Stomach smooth muscle (tissue), 2 donors: ENCODE data around the gene MCOLN3.
"Not testable (repeated sequence)": the region's sequence is repeated elsewhere in the genome, so short reads cannot be mapped to it uniquely, and the experiment has no call there.

Experiments
- H3K27ac ChIP-seq: one replicate; pipeline ENCODE4 v1.7.0; 2013; ENCODE audit warnings: mild to moderate bottlenecking, low read length, inconsistent platforms
- H3K27me3 ChIP-seq, 2 donors: one replicate each; pipeline ENCODE4 v1.7.0; 2013; ENCODE audit warnings: low read length in 2 of 2; ENCODE audit not compliant: insufficient read depth in 2 of 2, control insufficient read depth in 1 of 2
- H3K36me3 ChIP-seq, 2 donors: one replicate each; pipeline ENCODE4 v1.7.0; 2013; ENCODE audit warnings: low read length in 2 of 2; ENCODE audit not compliant: control insufficient read depth in 2 of 2, insufficient read depth in 2 of 2
- H3K4me1 ChIP-seq: one replicate; pipeline ENCODE4 v1.7.0; 2013; ENCODE audit warnings: low read length; ENCODE audit not compliant: control insufficient read depth, insufficient read depth
- H3K4me3 ChIP-seq, 2 donors: one replicate each; pipeline ENCODE4 v1.7.0; 2013; ENCODE audit warnings: low read length in 2 of 2
- H3K9ac ChIP-seq, 2 donors: one replicate each; pipeline ENCODE4 v1.7.0; 2013; ENCODE audit warnings: low read length in 2 of 2, mild to moderate bottlenecking in 1 of 2
- H3K9me3 ChIP-seq, 2 donors: one replicate each; pipeline ENCODE4 v1.7.0; 2013; ENCODE audit warnings: low read length in 2 of 2; ENCODE audit not compliant: control insufficient read depth in 2 of 2
- donor health status: healthy.
- donor health status: Pancreatic carcinoma.

The MCOLN3 gene

GRCh38 chr1:84988588-84988987 lies 59.7 kb downstream of the MCOLN3 start:
- H3K4me3 ChIP-seq: no peak overlapping the region
- H3K9me3 ChIP-seq: no peaks in the 10 kb centered on the region
- H3K4me1 ChIP-seq: no peaks in the 10 kb centered on the region
- H3K9ac ChIP-seq: no peak overlapping the region
- no peaks in the 10 kb centered on the region for H3K36me3 ChIP-seq
- H3K27ac ChIP-seq: no peak overlapping the region
- H3K27me3 ChIP-seq: no peaks in the 10 kb centered on the region

DNA sequence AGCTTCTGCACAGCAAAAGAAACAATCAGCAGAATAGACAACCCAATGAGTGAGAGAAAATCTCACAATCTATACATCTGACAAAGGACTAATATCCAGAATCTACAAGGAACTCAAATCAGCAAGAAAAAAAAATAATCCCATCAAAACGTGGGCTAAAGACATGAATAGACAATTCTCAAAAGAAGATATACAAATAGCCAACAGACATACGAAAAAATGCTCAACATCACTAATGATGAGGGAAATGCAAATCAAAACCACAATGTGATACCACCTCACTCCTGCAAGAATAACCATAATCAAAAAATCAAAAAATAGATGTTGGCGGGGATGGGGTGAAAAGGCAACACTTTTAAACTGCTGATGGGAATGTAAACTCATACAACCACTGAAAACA lies 61.7 kb downstream of the MCOLN3 start:
- not testable (repeated sequence) for H3K36me3 ChIP-seq, H3K4me1 ChIP-seq, H3K27me3 ChIP-seq, H3K9me3 ChIP-seq, H3K4me3 ChIP-seq, H3K27ac ChIP-seq, H3K9ac ChIP-seq

GRCh38 chr1:84985365-84985764 lies 62.9 kb downstream of the MCOLN3 start:
- no peak overlapping the region for H3K9ac ChIP-seq
- H3K4me3 ChIP-seq: no peak overlapping the region
- no peaks in the 10 kb centered on the region for H3K27me3 ChIP-seq
- no peaks in the 10 kb centered on the region for H3K36me3 ChIP-seq
- no peaks in the 10 kb centered on the region for H3K9me3 ChIP-seq
- H3K27ac ChIP-seq: no peak overlapping the region
- H3K4me1 ChIP-seq: no peaks in the 10 kb centered on the region

GRCh38 chr1:84982395-84982794 lies 65.9 kb downstream of the MCOLN3 start:
- Histone ChIP-seq H3K9me3 (no peaks in the 10 kb centered on the region), H3K27me3 (no peaks in the 10 kb centered on the region), H3K27ac (no peak overlapping the region), H3K4me1 (no peaks in the 10 kb centered on the region), H3K4me3 (no peak overlapping the region), H3K9ac (no peak overlapping the region), H3K36me3 (no peaks in the 10 kb centered on the region)

- Histone ChIP-seq H3K36me3 (no peaks in the 10 kb centered on the region), H3K27me3 (peaks cover 0 to 2% of the 10 kb centered on the region in 2 donors), H3K27ac (no peak overlapping the region), H3K9ac (no peak overlapping the region), H3K9me3 (no peaks in the 10 kb centered on the region), H3K4me3 (no peak overlapping the region), H3K4me1 (no peaks in the 10 kb centered on the region)
These were observed 73.3 kb downstream of the MCOLN3 start for GRCh38 chr1:84975035-84975434.

DNA sequence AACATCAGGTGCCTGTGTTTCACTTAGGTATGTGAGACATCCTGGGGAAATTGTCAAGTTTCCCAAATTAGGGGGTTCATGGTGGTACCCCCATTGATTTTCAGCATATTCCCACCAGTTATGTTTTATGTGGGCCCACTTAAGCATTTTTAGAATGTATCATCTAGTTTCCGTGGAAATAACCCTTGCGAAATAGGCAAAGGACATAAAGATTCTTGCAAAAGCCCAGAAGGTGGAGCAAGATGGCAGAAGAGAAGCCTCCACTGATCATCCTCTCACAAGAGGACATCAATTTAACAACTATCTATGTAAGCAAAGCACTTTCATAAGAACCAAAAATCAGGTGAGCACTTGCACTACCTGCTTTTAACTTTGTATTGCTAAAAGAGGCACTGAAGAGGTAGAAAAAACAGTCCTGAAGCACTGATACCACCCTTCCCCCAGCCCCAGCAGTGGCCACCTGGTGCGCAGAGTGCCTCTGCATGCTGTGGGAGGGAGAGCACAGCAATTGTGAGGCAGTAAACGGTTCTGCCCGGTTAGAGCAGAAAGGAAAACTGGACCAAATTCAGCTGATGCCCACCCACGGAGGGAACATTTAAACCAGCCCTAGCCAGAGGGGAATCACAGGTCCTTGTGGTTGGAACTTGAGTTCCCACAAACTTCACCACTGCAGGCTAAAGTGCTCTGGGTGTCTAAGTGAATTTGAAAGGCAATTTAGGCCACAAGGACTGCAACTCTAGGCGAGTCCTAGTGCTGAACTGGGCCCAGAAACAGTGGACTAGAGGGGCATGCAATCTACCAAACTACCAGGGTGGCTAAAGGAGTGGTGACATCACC lies 74.6 kb downstream of the MCOLN3 start:
- H3K4me3 ChIP-seq: no peak overlapping the region
- H3K4me1 ChIP-seq: no peaks in the 10 kb centered on the region
- peaks cover 0 to 2% of the 10 kb centered on the region in 2 donors for H3K27me3 ChIP-seq
- H3K9ac ChIP-seq: no peak overlapping the region
- H3K9me3 ChIP-seq: no peaks in the 10 kb centered on the region
- H3K27ac ChIP-seq: no peak overlapping the region
- no peaks in the 10 kb centered on the region for H3K36me3 ChIP-seq

DNA sequence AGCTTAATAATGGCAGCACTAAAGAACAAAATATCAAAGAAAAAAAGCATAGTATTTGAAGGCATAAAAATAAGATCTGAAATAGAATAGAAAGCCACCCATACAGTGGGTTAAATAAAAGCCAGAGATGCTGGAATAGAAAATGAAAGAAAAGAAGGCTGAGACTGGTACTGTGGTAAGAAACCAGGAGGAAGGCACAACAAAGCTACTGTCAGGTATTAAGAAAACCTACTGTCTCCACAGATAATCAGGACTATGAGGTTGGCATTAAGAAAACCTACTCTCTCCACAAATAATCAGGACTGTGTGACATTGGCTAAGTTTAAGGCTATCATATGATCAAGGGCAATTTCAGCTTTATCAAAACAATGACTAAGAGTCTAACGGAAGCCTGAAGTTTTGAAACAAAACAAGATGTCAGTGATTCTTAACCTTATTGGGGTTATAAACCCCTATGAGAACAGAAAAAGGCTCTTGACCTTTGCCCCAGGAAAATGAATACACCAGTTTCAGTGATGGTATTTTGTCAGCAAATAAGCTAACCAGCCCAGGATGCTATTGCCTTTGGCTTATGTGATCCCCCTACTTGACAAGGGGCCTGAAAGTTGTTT lies 75.8 kb downstream of the MCOLN3 start:
- Histone ChIP-seq H3K27ac (no peak overlapping the region), H3K4me1 (no peaks in the 10 kb centered on the region), H3K36me3 (no peaks in the 10 kb centered on the region), H3K4me3 (no peak overlapping the region), H3K27me3 (peaks cover 0 to 2% of the 10 kb centered on the region in 2 donors), H3K9ac (no peak overlapping the region), H3K9me3 (no peaks in the 10 kb centered on the region)

- H3K27ac ChIP-seq: no peak overlapping the region
- no peaks in the 10 kb centered on the region for H3K36me3 ChIP-seq
- H3K4me3 ChIP-seq: no peak overlapping the region
- peaks cover 0 to 2% of the 10 kb centered on the region in 2 donors for H3K27me3 ChIP-seq
- no peak overlapping the region for H3K9ac ChIP-seq
- no peaks in the 10 kb centered on the region for H3K9me3 ChIP-seq
- no peaks in the 10 kb centered on the region for H3K4me1 ChIP-seq
These were observed 76.3 kb downstream of the MCOLN3 start for GRCh38 chr1:84971957-84972356.

- no peak overlapping the region for H3K4me3 ChIP-seq
- no peaks in the 10 kb centered on the region for H3K36me3 ChIP-seq
- no peak overlapping the region for H3K9ac ChIP-seq
- H3K9me3 ChIP-seq: no peaks in the 10 kb centered on the region
- no peaks in the 10 kb centered on the region for H3K4me1 ChIP-seq
- peaks cover 0 to 2% of the 10 kb centered on the region in 2 donors for H3K27me3 ChIP-seq
- no peak overlapping the region for H3K27ac ChIP-seq
These were observed 78.6 kb downstream of the MCOLN3 start for GRCh38 chr1:84969489-84970250.

DNA sequence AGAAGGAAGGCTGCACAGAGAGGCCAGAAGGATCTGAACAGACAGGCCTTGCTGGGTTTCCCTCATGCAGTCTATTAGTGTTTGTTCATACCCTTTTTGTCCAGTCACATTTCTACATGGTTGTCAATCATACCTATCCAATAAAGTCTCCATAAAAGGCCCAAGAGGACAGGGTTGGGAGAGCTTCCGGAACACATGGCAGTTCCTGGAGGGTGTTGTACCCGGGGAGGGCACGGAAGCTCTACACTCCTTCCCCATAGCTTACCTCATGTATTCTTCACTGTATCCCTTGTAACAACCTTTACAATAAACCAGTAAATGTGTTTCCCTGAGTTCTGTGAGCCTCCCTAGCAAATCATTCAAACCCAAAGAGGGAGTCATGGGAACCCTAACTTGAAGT lies 79.4 kb downstream of the MCOLN3 start:
- Histone ChIP-seq H3K4me1 (no peaks in the 10 kb centered on the region), H3K27ac (no peak overlapping the region), H3K9me3 (no peaks in the 10 kb centered on the region), H3K27me3 (no peaks in the 10 kb centered on the region), H3K36me3 (no peaks in the 10 kb centered on the region), H3K4me3 (no peak overlapping the region), H3K9ac (no peak overlapping the region)
